HG03342 (cell line): Measurements from ENCODE around the gene STK10.
"Not testable (repeated sequence)": the region's sequence is repeated elsewhere in the genome, so short reads cannot be mapped to it uniquely, and the experiment has no call there.

ENCODE experiments used
- ATAC-seq: cut with Tn5 transposase; IDR thresholded peaks from one replicate; pipeline ENCODE4 v1.9.1; 2021; ENCODE audit warnings: mild to moderate bottlenecking, moderate library complexity; ENCODE audit not compliant: unreplicated experiment

Gene STK10

DNA sequence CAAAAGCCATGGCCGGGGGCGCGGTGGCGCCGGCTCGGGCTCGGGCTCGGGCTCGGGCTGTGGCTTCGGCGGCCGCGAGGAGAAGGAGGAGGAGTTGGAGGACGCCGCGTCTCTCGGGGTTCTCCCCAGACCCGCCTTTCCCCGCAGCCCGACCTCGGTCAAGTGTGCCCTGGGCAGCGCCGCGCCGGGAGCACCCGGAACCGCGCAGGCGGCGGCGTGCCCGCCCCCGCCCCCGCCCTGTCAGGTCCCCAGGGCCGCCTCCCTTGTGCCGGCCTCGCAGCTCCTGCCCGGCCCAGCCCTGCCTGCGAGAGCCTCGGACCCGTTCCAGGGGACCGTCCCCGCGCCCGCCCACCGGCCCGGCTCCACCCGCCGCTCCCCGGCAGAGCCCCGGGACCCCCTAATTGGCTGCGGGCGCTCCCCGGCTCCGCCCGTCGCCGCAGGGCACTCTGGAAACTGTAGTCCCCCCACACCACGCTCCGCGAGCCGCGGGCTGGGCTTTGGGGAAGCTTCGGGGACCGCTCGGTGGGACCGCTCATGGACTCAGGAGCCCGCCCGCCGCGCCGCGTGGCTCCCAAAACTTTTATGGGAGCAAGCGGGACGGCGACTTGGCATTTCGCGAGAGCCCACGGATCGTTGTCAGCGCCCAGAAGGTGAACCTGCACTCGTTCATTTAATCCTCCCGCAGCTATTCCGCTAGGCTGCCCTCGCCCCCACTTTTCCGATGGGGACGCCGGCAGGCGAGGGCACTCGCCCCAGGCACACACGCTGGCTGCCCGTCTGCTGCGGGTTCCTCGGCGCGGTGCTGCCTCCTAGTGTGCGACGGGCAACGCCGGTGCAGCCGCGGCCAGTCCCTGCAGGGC, at the start of gene STK10:
Gene STK10, minus strand, starts transcription at position 192 of the 860 bp plus-strand sequence. Its CDS starts 182 bp downstream, at position 10.
- ATAC-seq: peak; percentile 68

DNA sequence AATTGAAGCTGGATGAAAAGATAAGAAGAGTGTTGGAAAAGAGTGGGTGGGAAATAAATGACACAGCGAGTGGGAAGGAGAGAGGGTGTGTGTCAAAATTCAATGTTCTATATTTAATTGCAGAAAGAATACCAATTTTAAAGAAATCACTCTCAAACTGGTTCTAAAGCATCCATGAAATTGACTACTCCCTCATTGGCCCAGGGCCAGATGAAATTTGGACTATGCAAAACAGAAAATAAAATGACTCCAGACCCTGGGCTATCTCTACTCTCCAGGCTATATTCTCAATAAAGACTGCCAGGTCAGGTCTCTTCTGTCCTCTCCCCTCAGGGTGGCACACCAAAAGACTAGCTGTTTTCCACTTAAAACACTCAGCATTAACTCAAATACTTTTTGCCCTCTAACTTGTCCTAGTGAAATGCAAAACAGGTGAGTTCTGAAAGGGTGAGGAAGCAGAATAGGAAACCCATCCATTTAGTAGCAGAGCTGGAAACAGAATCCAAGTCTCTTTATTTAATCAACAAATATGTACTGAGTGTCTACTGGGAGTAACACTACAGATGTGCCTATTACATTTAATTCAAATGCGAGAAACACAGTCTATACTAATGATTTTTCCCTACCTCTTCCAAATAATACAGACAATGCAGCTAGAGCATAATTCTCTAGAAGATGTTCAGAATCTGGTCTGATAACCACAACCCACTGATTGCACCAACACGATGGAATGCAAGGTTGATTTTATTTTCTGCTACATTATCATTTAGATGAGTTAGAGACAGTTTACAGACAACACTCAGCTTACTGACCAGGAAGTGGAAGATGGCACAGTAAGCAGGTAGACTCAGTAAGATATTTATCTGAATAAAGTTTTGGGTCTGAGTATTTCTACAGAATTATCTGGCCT, 48.1 kb upstream of the STK10 start:
- no peak for ATAC-seq

DNA sequence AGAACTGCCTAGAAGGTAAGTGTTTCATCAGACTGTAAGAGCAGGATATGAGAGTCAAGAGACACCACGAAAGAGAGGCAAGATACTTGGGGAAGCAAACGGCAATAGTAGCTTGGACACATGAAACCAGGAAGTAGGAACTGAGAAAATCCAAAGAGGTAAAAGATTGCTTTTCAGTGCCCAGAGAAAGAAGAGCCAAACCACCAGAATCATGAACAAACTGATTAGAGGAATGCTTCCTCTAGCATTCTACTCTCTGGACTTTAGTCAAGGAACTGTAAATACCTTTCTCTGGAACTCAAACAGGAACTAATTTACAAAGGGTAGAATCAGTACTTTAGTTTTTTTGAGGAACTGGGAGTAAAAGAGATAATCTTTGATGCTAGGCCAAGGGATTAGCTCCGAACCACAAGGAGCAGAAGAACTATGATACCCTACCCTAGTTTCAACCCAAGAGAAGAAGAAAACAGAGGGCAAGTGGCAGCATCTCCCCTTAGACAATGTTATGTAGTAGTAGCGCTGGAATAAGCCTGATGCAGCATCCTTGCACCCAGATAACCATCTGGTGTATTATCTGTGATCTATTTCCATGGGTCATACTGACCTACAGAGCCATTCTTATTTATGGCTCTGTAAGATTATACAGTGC, 47.2 kb upstream of the STK10 start:
- no peak for ATAC-seq

DNA sequence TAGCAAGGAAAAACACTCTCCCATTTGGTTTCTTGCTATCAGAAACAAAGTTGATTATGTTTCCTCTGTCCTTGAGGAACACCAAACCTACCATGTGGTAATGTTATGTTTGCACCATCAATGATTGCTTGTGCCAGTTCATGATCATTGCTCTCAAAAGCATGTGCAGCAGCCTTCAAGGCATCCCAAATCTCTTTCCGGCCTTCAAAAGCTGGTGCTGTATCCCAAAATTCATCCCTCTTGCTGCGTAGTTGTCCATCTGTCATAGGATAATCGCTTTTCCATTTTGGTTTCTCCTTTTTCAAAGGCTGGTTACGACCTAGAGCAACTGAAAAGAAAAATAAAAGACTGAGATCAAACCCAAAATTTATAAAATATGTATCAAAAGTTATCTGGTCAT, 46.0 kb upstream of the STK10 start:
- ATAC-seq: no peak

DNA sequence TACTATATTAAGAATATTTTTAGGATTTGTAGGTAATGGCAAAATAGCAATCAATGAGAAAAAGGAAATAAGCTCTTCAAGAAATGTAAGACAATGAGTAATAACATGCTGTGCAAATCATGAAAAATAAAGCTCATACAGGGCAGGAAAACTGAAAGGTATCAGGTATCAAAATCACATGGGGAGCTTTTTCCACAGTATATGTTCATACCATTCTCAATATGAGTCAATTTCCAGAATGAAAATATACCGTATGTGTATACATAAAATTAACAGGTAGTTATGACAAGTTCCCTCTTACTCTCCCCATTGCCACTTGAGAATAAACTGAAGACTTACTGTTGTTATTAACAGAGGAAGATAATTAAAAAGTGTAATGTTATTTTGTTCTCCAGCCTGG, 41.9 kb upstream of the STK10 start:
- no peak for ATAC-seq

DNA sequence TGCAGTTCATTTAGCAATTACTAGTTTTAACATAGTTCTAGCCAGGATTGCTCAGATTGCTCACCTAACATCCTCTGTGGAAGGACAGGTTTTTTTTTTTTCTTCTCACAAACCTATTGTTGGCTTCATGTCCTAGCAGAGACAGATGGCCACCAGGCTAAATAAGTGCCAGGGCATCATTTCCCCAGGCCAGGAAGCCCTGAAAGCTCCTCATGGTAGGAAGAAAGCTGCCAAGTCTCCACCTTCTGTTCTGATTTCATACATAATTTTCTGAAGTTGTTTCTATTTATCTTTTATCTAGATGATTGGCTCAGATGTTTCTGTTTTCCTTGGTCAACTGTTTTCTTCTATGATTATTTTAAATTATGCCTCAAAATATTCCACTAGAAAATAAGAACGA, 37.0 kb upstream of the STK10 start:
- no peak for ATAC-seq

DNA sequence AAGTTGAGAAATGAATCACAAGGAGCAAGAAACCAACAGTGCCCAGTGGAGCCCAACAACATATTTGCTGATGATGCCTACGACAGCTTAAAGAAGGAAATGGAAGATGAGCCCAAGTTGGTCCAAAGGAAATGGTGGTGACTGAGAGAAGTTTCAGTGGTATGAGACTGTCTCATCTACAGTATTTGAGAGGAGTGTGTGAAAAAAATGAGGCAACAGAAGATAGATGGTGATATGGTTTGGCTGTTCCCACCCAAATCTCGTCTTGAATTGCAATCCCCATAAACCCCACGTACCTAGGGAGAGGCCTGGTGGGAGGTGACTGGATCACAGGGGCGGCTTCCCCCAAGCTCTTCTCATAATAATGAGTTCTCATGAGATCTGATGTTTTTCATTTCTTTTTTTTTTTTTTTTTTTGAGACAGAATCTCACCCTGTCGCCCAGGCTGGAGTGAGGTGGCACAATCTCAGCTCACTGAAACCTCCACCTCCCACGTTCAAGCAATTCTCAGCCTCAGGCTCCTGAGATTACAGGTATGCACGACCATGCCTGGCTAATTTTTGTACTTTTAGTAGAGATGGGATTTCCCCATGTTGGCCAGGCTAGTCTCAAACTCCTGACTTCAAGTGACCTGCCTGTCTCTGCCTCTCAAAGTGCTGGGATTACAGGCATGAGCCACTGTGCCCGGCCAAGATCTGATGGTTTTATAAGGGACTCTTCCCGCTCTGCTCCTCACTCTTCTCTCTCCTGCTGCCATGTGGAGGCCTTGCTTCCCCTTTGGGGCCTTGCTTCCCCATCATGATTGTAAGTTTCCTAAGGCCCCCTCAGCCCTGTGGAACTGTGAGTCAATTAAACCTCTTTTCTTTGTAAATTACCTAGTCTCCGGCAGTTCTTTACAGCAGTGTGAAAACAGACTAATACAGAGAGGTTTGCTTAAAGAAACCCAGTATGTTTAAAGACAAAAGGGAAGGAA, 36.2 kb upstream of the STK10 start:
- ATAC-seq: peak; percentile 60

DNA sequence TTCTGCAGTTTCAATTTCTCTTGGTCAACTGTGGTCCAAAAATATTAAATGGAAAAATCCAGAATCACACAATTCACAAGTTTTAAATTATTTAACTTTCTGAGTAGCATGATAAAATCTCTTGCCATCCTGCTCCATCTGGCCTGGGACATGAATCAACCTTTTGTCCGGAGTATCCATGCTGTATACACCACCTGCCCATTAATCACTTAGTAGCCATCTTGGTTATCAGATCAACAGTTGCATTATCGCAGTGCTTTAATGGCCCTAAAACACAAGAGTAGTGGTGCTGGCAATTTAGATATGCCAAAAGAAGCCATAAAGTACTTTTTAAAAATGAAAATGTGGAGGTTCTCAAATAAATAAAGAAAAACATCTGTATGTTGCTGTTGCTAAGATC, 31.3 kb upstream of the STK10 start:
- no peak for ATAC-seq

DNA sequence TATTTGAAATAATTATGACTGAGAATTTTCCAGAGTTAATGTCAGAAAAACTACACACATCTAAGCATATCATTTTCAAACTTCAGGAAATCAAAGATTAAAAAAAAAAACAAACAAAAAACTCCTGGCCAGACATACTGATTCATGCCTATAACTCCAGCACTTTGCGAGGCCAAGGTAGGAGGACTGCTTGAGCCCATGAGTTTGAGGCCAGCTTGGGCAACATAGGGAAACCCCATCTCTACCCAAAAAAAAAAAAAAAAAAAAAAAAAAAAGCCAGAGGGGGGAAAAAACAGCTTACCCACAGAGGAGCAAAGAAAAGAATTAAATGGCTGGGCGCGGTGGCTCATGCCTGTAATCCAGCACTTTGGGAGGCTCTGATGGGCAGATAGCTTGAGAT, 28.3 kb upstream of the STK10 start:
- no peak for ATAC-seq

DNA sequence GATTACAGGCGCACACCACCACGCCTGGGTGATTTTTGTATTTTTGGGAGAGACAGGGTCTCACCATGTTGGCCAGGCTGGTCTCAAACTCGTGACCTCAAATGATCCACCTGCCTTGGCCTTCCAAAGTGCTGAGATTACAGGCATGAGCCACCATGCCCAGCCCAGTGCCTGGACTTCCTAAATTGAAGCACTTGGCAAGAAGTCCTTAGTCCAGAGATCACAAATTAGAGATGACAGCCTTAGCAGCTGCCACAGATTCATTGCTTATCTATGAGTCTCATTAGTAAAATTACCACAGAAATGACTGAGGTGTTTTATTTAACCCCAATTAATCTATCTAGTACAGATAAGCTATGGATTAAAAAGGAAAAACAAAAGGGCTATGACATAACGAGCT, 25.1 kb upstream of the STK10 start:
- no peak for ATAC-seq

DNA sequence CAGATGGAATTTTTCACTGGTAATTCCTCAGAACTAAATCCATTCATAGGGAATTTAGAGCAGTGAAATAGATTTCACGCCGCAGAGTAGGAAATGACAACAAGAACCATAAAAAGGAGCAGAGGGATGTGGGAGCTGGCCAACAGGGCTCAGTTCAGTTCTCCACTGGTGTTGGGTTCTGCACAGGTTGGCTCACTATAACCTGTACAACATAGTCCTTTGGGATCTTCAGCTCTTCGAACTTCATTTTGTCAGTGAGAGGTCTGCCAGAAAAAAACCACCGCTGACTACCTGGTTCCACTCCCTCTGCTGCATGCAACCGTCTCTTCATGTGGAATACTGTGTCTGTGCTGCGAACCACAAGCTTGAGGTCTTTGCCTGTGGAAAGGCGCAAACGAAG, 23.7 kb upstream of the STK10 start:
- no peak for ATAC-seq

DNA sequence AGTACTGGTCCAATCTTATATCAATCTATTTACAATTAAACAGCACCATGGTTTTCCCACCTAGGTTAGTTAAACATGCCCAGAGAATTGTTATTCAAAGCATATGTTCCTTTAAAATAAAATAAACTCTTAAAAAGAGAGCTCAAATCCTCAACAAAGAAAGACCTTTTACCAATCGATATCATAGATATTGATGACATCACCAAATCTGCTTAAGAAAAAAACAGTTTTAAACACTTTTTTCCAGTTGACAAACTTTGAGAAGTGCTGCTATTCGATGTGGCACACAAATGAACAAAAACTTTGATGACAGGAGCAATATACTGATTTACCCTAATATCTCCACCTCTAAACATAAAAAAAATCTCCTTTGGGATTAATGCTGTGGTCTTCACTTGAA, 21.7 kb upstream of the STK10 start:
- no peak for ATAC-seq

DNA sequence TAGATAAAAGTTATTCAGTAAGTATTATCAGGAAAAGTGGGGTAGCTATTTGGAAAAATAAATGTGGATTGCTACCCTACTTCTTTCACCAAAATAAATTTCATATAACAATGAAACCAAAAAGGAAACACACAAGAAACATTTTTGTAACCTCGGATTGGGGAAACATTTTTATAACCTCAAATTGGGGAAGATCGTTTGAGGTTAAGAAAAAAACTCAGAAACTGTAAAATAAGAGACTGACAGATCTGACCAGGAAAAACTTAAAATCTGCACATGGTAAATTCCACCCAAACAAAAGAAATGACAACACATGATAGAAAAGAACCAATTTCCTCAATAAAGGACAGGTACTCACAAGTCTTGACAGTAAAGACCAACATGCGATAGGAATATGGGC, 19.5 kb upstream of the STK10 start:
- ATAC-seq: no peak

DNA sequence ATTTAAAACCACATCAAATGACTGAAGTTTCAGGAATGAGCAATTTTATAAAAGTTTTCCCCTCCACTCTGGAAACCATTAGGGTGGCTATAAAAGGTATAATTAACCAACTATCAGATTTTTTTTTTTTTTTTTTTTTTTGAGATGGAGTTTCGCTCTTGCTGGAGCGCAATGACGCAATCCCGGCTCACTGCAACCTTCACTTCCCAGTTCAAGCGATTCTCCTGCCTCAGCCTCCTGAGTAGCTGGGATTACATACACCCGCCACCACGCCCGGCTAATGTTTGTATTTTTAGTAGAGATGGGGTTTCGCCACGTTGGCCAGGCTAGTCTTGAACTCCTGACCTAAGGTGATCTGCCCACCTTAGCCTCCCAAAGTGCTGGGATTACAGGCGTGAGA, 18.0 kb upstream of the STK10 start:
- ATAC-seq: not testable (repeated sequence)

DNA sequence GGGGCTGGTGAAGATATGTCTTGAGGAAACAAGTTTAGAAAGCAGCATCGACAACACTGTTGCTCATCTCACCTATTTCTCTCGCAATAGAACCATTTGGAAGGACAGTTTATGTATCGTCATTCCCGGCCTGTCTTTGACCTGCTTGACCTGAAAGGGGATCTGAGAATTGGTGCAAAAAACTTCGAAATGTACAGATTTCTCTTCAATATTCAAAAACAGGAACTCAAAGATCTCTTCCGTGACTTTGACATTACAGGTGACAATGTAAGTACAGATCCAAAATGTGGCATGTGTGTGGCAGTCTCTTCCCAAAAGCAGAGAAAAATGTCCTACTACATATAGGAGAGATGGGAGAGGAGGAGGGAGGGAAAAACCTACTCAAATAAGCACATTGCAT, 12.5 kb upstream of the STK10 start:
- no peak for ATAC-seq

DNA sequence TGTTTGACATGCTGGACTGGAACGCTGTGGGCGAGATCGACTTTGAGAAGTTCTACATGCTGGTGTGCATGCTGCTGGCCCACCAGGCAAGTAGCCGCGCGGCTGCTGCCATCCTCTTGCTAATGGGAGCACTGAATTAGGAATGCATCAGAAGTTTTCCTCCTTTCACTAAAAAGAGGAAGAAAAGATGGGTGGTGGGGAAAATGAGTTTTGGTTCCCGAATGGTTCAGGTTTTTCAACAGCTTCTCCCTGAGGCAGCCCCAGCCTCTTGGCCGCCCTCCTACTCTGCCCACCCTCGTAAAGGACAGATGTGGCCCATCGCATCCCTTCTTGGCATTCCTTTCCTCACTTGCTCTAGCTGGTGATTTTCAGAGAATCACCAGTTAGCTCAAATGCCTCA, 11.4 kb upstream of the STK10 start:
- ATAC-seq: no peak

DNA sequence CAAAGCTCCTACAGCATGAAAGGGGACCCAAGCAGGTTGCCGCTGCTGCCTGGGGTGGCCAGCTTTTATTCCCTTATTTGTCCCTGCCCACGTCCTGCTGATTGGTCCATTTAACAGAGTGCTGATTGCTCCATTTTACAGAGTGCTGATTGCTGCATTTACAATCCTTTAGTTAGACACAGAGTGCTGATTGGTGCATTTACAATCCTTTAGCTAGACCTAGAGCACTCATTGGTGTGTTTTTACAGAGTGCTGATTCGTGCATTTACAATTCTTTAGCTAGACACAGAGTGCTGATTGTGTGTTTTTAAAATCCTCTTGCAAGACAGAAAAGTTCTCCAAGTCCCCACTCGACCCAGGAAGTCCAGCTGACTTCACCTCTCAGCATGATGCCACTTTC, 9.8 kb upstream of the STK10 start:
- ATAC-seq: not testable (repeated sequence)

DNA sequence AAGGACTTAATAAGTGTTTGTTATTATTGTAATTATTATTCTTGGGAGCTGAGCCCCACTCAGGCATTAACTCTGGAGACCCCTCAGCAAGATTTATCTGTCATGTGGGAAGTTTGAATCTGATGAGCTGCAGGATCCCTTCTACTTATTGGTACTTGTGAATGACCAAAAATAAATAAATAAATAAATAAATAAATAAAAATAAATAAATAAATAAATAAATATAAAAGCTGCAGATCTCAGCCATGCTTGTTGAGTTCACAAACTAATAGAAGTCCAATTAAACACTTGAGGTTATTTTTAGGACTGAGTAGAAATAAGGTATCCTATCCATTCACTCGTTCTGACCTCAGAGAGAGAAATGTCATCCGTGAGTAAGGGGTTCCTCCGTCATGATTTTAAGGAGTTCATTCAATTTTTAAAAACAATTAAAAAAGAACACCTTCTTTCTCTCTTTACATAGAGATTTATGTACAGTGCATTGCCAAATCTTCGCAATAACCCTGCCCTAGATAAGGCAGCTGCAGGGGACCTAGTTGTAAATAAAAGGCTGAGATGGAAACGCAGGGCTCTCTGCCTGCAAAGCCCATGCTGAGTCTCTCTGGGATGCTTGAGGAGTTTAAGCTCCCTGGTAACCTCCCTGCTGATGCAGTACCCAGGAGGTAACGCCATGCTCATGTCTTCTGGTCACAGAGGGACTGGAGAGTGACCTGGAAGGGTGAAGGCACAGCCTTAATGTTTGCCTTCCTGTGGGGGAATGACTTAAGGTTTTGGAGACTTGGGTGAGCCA, 7.2 kb upstream of the STK10 start:
- ATAC-seq: no peak

DNA sequence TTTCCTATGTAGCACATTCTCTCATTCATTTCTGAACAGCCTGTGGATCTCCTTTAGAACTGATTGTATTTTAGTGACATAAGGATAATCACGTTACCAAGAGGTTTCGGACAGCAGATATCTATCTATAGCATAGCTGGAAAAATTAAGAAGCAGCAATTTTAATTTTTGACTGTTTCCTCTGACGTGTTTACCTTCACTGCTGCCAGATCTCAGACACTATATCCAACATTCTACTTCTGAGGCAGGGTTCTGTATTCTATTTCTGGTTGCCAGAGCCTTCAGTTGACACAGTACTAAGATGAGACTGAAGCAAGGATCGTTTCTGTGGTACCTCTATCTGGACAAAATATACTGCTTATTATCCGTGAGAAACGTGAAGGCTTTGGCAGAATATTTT, 5.8 kb upstream of the STK10 start, which contains the start of gene EFCAB9:
Gene EFCAB9, plus strand, starts transcription at position 301 of the 400 bp plus-strand sequence. Its CDS starts 1 bp downstream, at position 302.
- ATAC-seq: no peak
